Chondrocyte (in vitro differentiated cells): Measurements from ENCODE around the gene MR1. TPM values are rescaled to one million over a fixed set of nuclear protein-coding genes. Genes with fewer than 3 reads are reported as not detected.

ENCODE experiments used
- DNase-seq: peaks from one replicate; pipeline ENCODE4 v3.0.0; 2021; ENCODE audit warnings: mixed read lengths, low spot score
- H3K27ac Mint-ChIP-seq: one replicate; pipeline ENCODE4 v1.8.0; 2021; ENCODE audit warnings: mild to moderate bottlenecking, moderate library complexity, mixed read lengths; ENCODE audit not compliant: unreplicated experiment
- H3K27me3 Mint-ChIP-seq: 2 replicates; pipeline ENCODE4 v1.8.0; 2021; ENCODE audit warnings: low read depth, mixed read lengths
- H3K36me3 Mint-ChIP-seq: 2 replicates; pipeline ENCODE4 v1.8.0; 2021; ENCODE audit warnings: low read depth, mixed read lengths
- H3K4me1 Mint-ChIP-seq: 2 replicates; pipeline ENCODE4 v1.8.0; 2021; ENCODE audit warnings: low read depth, mild to moderate bottlenecking, mixed read lengths
- H3K4me3 Mint-ChIP-seq: one replicate; pipeline ENCODE4 v1.8.0; 2021; ENCODE audit warnings: mild to moderate bottlenecking, moderate library complexity, mixed read lengths; ENCODE audit not compliant: unreplicated experiment
- H3K9me3 Mint-ChIP-seq: 2 replicates; pipeline ENCODE4 v1.8.0; 2021; ENCODE audit warnings: low read depth, mixed read lengths
- CTCF ChIP-seq: fragments of 200-600 bp; sonication (generic); IDR thresholded peaks from 2 replicates; pipeline ENCODE4 v1.5.0; 2021; ENCODE audit warnings: antibody characterized with exemption, mild to moderate bottlenecking, moderate library complexity
- total RNA-seq: library from RNA; stranded (reverse); gene quantifications from 3 replicates; pipeline ENCODE4 v1.2.1, GENCODE V29; 2021

MR1 gene
- total RNA-seq, 1 donor from 2014 or later: 3.8 TPM

DNA sequence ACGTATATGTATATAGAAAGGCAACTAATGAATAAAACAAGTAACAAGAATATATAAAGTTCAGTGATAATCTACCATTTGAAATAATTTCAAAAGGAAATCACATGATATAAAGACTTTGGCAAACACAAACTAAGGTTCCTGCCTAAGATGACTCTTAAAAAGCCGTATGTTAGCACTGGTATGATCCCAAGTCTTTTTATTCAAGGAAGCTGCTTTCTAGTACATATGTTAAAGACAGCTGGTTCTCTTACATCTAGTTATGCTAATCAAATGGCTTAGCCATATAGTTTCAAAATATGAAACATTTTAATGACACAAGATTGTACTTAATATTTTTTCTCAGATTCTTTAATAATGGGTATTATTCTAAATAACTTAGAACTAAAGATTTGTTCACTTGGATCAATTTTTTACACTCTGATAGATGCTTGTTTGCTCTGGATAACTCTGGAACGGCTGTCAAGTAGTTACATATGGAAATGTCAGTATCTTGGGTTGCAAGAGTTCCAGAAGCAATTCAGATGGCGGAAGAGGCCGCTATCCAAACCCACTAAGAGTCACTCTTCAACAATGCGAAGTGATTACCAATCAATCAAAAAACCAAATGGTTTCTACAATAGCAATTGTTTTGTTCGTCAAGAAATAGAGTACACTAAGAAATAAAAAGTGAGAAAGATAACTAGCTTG, 32.5 kb upstream of the MR1 start:
- Mint-ChIP-seq H3K27ac (no peak overlapping the region), H3K4me3 (no peak overlapping the region), H3K4me1 (peaks cover 22% of the 10 kb centered on the region), H3K36me3 (peaks cover 28% of the 10 kb centered on the region), H3K27me3 (no peaks in the 10 kb centered on the region), H3K9me3 (no peaks in the 10 kb centered on the region)
- DNase-seq: no peak
- no peak for TF ChIP-seq CTCF

DNA sequence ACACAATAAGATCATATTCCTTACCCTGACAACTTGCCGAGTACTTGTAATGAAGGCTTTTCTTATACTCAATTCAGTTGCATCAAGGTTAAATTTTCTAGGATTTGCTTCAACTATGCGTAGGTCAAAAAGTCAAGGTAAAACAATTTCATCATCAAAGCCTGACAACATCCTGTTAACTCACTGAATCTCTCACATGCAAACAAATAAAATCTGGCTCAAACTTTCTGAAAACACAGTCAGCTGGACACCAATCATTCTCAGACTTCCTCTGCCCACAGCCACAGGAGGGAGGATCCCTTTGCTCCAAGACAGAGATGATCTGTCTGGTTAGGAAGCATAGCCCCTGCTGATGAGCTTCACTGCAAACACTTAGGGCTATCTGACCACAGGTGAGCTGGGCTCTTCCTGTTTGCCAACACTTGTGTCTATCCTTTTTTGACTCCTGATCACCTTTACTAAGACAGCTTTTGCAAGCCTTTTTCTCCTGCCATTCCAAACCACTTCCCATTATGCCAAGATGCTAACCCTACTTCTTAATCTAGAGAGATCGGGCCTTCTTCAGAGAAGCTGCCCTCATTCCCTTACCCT, 31.1 kb upstream of the MR1 start:
- DNase-seq: no peak
- peaks cover 23% of the 10 kb centered on the region for H3K4me1 Mint-ChIP-seq
- H3K4me3 Mint-ChIP-seq: no peak overlapping the region
- H3K27ac Mint-ChIP-seq: no peak overlapping the region
- no peaks in the 10 kb centered on the region for H3K9me3 Mint-ChIP-seq
- TF ChIP-seq CTCF: no peak
- H3K36me3 Mint-ChIP-seq: peaks cover 28% of the 10 kb centered on the region
- no peaks in the 10 kb centered on the region for H3K27me3 Mint-ChIP-seq

DNA sequence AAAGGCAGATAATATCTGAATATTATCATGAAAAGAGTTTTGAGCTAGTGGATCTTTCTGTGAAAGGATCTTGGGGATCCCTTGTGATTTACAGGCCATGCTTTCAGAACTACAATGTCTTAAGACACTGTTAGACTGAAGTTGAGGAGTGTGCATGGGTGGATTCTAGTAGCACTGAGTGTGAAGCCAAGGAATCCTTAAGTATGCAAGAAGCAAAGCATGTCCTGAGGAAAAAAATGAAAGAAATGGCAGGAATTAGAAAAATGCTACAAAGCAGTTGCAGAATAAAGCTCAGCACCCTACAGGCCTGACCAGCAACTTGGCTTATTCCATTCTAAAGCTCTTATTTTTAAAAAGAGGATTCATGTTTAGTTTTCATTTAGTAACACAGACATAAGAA, 23.0 kb upstream of the MR1 start:
- no peak for DNase-seq

DNA sequence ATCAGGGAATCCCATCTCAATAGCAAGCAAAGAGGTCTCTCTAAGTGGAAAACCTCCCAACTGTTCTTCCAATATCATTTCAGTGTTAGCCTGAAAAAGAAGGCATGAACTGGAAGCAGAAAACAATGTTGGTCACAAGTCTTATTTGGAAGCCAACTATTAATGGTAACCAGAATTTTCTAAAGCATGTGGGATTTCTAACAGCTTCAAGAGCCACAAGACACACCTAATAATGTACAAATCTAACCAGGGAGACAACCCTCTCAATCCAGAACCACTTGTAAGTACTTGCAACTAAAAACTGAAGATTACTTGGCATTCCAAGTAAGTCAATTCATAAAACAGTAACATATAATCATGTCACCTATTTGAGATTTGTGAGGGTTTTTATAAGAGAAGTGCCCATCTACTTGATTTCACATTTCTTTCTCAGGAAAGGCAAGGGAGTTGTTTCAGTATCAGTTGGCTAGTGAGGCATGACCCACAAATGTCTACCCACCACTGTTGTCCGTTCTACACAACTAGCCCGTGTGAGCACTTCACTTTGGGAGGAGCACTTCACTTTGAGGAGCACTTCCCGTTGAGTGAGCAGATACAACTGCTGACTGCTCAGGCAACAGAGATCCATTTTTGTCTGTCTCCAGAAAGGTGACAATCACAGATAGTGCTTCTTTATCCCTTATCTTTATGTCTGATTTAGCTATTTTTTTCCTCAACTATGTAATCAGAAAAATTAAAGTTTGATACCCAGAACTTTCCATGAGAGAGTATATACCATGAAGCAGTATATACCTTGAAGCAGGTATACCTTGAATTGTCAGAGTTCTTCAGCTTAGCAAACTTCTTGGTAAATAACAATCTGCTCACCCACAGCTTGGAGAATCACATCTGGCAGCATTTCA, 22.2 kb upstream of the MR1 start:
- Mint-ChIP-seq H3K27ac (peak overlapping the region; percentile 73), H3K36me3 (no peaks in the 10 kb centered on the region), H3K9me3 (no peaks in the 10 kb centered on the region), H3K4me1 (peaks cover 53% of the 10 kb centered on the region), H3K27me3 (no peaks in the 10 kb centered on the region), H3K4me3 (peak overlapping the region; percentile 14)
- DNase-seq: no peak
- TF ChIP-seq CTCF: no peak

More for the DNA sequence above, 23.0 kb upstream of the MR1 start:
- TF ChIP-seq CTCF: peak; percentile 31
- Mint-ChIP-seq H3K27me3 (no peaks in the 10 kb centered on the region), H3K36me3 (no peaks in the 10 kb centered on the region), H3K4me1 (peaks cover 53% of the 10 kb centered on the region), H3K27ac (peak overlapping the region; percentile 75), H3K9me3 (no peaks in the 10 kb centered on the region), H3K4me3 (peak overlapping the region; percentile 14)

DNA sequence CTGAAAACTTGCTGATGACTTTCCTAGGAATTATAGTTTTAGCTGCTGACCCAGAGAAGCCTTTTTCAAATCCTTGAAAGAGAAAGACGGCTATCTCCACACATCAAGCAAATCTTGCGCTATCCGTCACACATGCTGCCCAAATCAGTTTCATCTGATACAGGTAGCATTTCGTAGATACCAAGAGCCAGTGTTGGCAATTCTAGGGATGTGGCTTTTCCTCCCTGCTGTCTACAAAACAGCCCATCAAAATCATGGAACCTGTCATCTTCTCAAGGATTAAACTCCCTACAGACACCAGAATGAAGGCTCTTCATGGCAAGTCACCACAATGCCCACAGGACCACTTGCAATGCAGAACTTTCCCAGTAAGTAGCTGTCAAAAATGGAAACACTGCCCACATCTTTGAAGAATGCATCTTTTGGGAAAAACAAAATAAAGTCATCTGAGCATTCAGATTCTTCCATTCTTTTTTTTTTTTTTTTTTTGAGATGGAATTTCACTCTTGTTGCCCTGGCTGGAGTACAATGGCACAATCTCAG, 21.5 kb upstream of the MR1 start:
- no peaks in the 10 kb centered on the region for H3K36me3 Mint-ChIP-seq
- H3K4me1 Mint-ChIP-seq: peaks cover 52% of the 10 kb centered on the region
- no peaks in the 10 kb centered on the region for H3K27me3 Mint-ChIP-seq
- DNase-seq: no peak
- H3K4me3 Mint-ChIP-seq: no peak overlapping the region
- H3K27ac Mint-ChIP-seq: peak overlapping the region; percentile 43
- no peaks in the 10 kb centered on the region for H3K9me3 Mint-ChIP-seq
- no peak for TF ChIP-seq CTCF
